ENCODE data around the gene PAAF1.

Gene PAAF1

DNA sequence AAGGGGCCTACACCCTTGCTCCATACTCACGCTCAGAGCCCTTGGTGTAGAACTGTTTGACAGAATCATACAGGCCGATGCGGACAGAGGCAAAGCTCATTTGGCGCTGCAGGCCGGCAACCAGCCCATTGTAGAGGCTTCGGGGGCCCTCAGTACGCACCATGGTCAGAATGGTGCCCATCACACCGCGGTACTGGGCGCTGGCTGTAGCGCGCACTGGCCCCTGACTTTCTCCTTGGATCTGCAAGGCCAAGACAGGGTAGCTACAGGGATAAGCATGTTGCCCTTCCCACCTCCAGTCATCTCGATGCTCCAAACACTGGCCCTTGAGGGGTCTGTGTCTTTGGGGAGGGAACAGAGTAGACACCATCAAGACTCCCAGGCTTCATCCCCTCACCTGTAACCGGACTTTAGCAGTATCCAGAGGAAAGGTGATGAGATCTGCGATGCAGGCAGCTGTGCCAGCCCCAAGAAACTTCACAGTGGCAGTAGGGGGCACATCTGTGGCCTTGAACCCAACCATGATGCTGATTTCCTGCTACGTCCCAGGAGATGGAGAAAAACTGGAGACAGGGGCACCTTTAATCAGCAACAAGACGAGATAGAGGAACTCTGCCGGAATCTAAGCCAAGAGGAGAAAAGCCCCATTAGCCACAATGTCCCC is 101.2 kb downstream of the PAAF1 start:
- Histone ChIP-seq H3K36me3 (peaks cover 60 to 90% (median 78%) of the 10 kb centered on the region in 11 experiments), H3K9ac (peak overlapping the region in 2 of 11 experiments; percentile 96 to 97; a peak in 4 of 22 replicates), H3K27ac (peak overlapping the region in 7 of 11 experiments; percentile 88 to 98 (median 92); a peak in 8 of 22 replicates), H3K4me2 (peak overlapping the region; percentile 91 to 100 (median 98); a peak in 8 of 22 replicates), H3K27me3 (no peaks in the 10 kb centered on the region), H3K9me3 (replicated peaks in 1 of 11) (no peaks in the 10 kb centered on the region), H4K20me1 (peaks cover 0 to 96% (median 24%) of the 10 kb centered on the region in 11 experiments; a peak in 13 of 22 replicates), H3K4me3 (peak overlapping the region in 2 of 10 experiments; percentile 96; a peak in 4 of 20 replicates), H3K4me1 (peaks cover 51 to 86% (median 71%) of the 10 kb centered on the region in 10 experiments)
- TF ChIP-seq Cebpa-rat (IDR thresholded peaks at IDR 0.05) = no peak

DNA sequence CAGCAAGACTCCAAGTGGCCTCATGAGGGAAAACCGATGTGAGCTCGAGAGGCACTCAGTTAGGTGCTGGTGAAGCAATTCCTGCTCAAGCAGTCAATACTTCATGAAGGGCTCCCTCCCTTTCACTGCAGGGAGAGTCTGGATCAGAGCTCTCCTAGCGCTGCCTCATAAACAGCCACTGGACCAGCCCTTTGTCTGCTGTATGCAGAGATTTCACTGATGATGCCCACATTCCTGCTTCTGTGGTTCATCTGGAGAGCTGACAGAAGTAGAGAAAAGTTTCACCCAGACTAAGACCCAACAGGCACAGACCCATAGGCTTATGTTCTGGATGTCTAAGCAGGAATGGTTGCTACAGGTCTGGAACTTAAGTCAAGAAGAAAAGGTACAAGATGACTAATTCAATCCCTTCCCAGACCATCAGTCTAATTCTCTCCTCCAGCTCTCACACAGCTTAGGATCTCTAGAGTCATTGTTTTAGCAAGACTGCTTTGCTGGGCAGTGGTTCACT is 101.8 kb downstream of the PAAF1 start:
- Histone ChIP-seq H3K9me3 (replicated peaks in 1 of 11) (no peaks in the 10 kb centered on the region), H3K36me3 (peaks cover 58 to 84% (median 73%) of the 10 kb centered on the region in 11 experiments), H3K4me1 (peaks cover 53 to 83% (median 69%) of the 10 kb centered on the region in 10 experiments)

GRCh38 chr11:73980001-73980961 is 103.5 kb downstream of the PAAF1 start:
- Histone ChIP-seq H3K27me3 (no peaks in the 10 kb centered on the region), H3K4me2 (peak overlapping the region; percentile 91 to 100 (median 98)), H3K9me3 (replicated peaks in 1 of 11) (no peaks in the 10 kb centered on the region), H3K4me3 (peak overlapping the region; percentile 75 to 96 (median 85); a peak in 19 of 20 replicates), H3K27ac (peak overlapping the region; percentile 34 to 98 (median 92); a peak in 21 of 22 replicates), H3K9ac (peak overlapping the region; percentile 86 to 97 (median 91)), H3K4me1 (peaks cover 50 to 80% (median 64%) of the 10 kb centered on the region in 10 experiments), H4K20me1 (peaks cover 0 to 73% (median 13%) of the 10 kb centered on the region in 11 experiments; a peak in 12 of 22 replicates), H3K36me3 (peaks cover 45 to 68% (median 59%) of the 10 kb centered on the region in 11 experiments)
- no peak for TF ChIP-seq Cebpa-rat (IDR thresholded peaks at IDR 0.05)

More for the DNA sequence above, 101.8 kb downstream of the PAAF1 start:
- Histone ChIP-seq H4K20me1 (peaks cover 0 to 89% (median 24%) of the 10 kb centered on the region in 11 experiments; a peak in 13 of 22 replicates), H3K27me3 (no peaks in the 10 kb centered on the region), H3K9ac (peak overlapping the region in 2 of 11 experiments; percentile 96 to 97; a peak in 5 of 22 replicates), H3K4me3 (peak overlapping the region in 3 of 10 experiments; percentile 89 to 96 (median 96); a peak in 4 of 20 replicates), H3K4me2 (peak overlapping the region; percentile 91 to 100 (median 98); a peak in 21 of 22 replicates), H3K27ac (peak overlapping the region; percentile 34 to 98 (median 92); a peak in 14 of 22 replicates)
- TF ChIP-seq Cebpa-rat (IDR thresholded peaks at IDR 0.05) = no peak
